Activated T-cell treated with anti-CD3 and anti-CD28 coated beads, Interleukin-2, amount 50 U/mL, for 4 hours (primary cell): ENCODE measurements around the gene MDGA2. TPM values are rescaled to one million over a fixed set of nuclear protein-coding genes. Genes with fewer than 3 reads are reported as not detected.

Source experiments
- ATAC-seq, 2 donors: fragments of 200-7000 bp; cut with Tn5 transposase; one replicate each; pipeline ENCODE4 v1.10.0; 2021
- DNase-seq: peaks from one replicate; pipeline ENCODE4 v3.0.0-alpha.2; 2020
- H3K27me3 Mint-ChIP-seq: one replicate; pipeline ENCODE4 v1.8.0; 2021; ENCODE audit warnings: low read depth, mixed read lengths
- H3K36me3 Mint-ChIP-seq: one replicate; pipeline ENCODE4 v1.8.0; 2022; ENCODE audit warnings: mixed read lengths; ENCODE audit not compliant: insufficient read depth
- H3K4me1 Mint-ChIP-seq: one replicate; pipeline ENCODE4 v1.8.0; 2021; ENCODE audit warnings: low read depth, mixed read lengths
- H3K4me3 Mint-ChIP-seq: one replicate; pipeline ENCODE4 v1.8.0; 2021; ENCODE audit warnings: mild to moderate bottlenecking, moderate library complexity, mixed read lengths
- H3K9me3 Mint-ChIP-seq: one replicate; pipeline ENCODE4 v1.8.0; 2021; ENCODE audit warnings: mixed read lengths
- total RNA-seq, 3 donors: library from RNA; stranded (reverse); gene quantifications; one replicate each; pipeline ENCODE4 v1.2.1, GENCODE V29; 2021

The MDGA2 gene
- total RNA-seq, 3 donors from 2014 or later = not detected

GRCh38 chr14:47057364-47057763 lies 618.0 kb downstream of the MDGA2 start:
- no peak for ATAC-seq
- H3K27me3 Mint-ChIP-seq = no peaks in the 10 kb centered on the region
- no peaks in the 10 kb centered on the region for H3K36me3 Mint-ChIP-seq
- H3K4me1 Mint-ChIP-seq = no peaks in the 10 kb centered on the region
- H3K9me3 Mint-ChIP-seq = peaks cover 15% of the 10 kb centered on the region
- no peak for DNase-seq
- no peak overlapping the region for H3K4me3 Mint-ChIP-seq

- Mint-ChIP-seq H3K4me3 (no peak overlapping the region), H3K9me3 (peaks cover 8% of the 10 kb centered on the region), H3K27me3 (no peaks in the 10 kb centered on the region), H3K4me1 (no peaks in the 10 kb centered on the region), H3K36me3 (no peaks in the 10 kb centered on the region)
- ATAC-seq (no peak), DNase-seq (no peak)
Observed at GRCh38 chr14:47044841-47045240, 630.6 kb downstream of the MDGA2 start.

GRCh38 chr14:47040550-47040949 lies 634.9 kb downstream of the MDGA2 start:
- Mint-ChIP-seq H3K36me3 (no peaks in the 10 kb centered on the region), H3K4me1 (no peaks in the 10 kb centered on the region), H3K9me3 (peaks cover 7% of the 10 kb centered on the region), H3K4me3 (no peak overlapping the region), H3K27me3 (no peaks in the 10 kb centered on the region)
- DNase-seq (no peak), ATAC-seq (no peak)

DNA sequence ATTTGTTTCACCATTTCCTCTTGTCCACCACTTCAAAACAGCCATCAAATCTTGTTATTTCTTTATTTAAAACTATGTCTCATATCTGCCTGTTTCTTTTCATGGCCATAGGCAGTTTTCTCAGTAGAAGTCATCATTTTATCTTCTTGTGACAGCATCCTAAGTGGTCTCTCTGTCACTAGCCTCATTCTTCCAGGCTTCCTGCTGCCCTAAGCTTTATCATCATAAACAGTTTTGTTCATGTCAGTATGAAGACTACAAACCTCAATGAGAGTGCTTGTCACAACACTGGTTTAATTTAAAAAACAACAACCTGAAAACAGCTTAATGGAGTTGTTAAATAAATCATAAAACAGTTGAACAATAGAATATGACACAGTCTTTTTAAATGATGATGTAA lies 636.1 kb downstream of the MDGA2 start:
- H3K4me1 Mint-ChIP-seq = no peaks in the 10 kb centered on the region
- H3K9me3 Mint-ChIP-seq = peaks cover 4% of the 10 kb centered on the region
- ATAC-seq (no peak), DNase-seq (no peak)
- no peaks in the 10 kb centered on the region for H3K27me3 Mint-ChIP-seq
- no peaks in the 10 kb centered on the region for H3K36me3 Mint-ChIP-seq
- H3K4me3 Mint-ChIP-seq = no peak overlapping the region

DNA sequence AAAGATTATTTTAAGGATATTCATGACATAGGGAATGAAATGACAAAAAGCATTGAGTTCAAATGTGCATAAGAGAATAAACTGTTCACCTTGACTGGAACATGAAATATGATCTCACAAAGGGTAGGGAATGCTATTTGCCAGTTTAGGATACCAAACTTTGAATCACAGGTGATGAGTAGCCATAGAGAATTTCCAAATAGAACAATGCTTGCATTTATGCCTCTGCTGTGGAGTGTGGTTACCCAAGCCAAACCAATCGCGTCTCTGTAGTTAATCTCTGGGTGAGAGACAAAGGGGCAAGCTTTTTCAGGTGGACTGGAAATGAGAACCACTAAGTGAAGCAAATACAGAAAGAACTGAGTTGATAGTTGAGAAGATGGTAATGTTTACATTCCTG lies 652.7 kb downstream of the MDGA2 start:
- no peaks in the 10 kb centered on the region for H3K27me3 Mint-ChIP-seq
- H3K9me3 Mint-ChIP-seq = peaks cover 6% of the 10 kb centered on the region
- DNase-seq (no peak), ATAC-seq (no peak)
- no peaks in the 10 kb centered on the region for H3K4me1 Mint-ChIP-seq
- H3K4me3 Mint-ChIP-seq = no peak overlapping the region
- H3K36me3 Mint-ChIP-seq = no peaks in the 10 kb centered on the region

- Mint-ChIP-seq H3K36me3 (no peaks in the 10 kb centered on the region), H3K27me3 (no peaks in the 10 kb centered on the region), H3K9me3 (peaks cover 7% of the 10 kb centered on the region), H3K4me3 (no peak overlapping the region), H3K4me1 (no peaks in the 10 kb centered on the region)
- DNase-seq (no peak), ATAC-seq (no peak)
Observed at GRCh38 chr14:47020500-47020899, 654.9 kb downstream of the MDGA2 start.

GRCh38 chr14:47012533-47013280 lies 662.7 kb downstream of the MDGA2 start:
- ATAC-seq (no peak), DNase-seq (no peak)
- no peaks in the 10 kb centered on the region for H3K27me3 Mint-ChIP-seq
- peaks cover 9% of the 10 kb centered on the region for H3K9me3 Mint-ChIP-seq
- no peaks in the 10 kb centered on the region for H3K36me3 Mint-ChIP-seq
- no peak overlapping the region for H3K4me3 Mint-ChIP-seq
- no peaks in the 10 kb centered on the region for H3K4me1 Mint-ChIP-seq

DNA sequence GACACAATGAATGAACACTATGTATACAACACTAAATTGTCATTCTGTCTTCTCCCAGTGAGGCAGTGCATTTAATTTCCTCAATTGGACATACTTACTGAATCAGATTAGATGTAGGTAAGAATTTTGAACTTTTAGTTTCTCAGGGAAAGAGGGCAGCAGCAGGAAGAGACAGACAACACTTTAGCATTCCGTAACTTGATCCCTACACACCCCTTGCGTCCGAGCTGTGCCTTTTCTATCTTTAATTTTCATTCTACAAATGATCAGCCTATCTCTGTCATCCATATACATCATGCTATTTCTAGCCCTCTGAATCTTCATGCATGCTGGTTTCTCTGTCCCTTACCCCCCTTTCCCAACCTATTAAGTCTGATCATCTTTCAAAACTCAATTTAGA lies 665.8 kb downstream of the MDGA2 start:
- no peak overlapping the region for H3K4me3 Mint-ChIP-seq
- no peaks in the 10 kb centered on the region for H3K36me3 Mint-ChIP-seq
- no peak for ATAC-seq
- H3K27me3 Mint-ChIP-seq = no peaks in the 10 kb centered on the region
- H3K9me3 Mint-ChIP-seq = peaks cover 2% of the 10 kb centered on the region
- DNase-seq = no peak
- H3K4me1 Mint-ChIP-seq = no peaks in the 10 kb centered on the region

GRCh38 chr14:47008732-47009131 lies 666.7 kb downstream of the MDGA2 start:
- no peaks in the 10 kb centered on the region for H3K9me3 Mint-ChIP-seq

DNA sequence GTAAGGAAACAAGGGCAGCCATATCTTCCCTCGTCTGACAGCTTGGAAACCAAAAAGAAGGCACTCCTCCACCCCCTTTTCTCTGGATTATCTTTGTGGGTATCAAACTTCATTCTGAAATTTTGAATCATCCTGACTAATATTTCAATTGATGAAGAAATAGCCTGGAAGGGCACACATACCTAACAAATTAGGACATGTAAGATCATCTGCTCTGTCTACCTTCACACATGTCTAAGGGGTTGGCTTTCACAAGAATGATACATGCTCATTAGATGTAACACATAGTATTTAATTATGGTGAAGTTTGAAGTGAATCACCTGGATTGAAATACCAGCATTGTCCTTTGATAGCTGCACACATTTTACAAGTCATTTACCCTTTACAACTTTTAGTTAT lies 675.7 kb downstream of the MDGA2 start:
- H3K9me3 Mint-ChIP-seq = peaks cover 8% of the 10 kb centered on the region
- no peaks in the 10 kb centered on the region for H3K36me3 Mint-ChIP-seq
- DNase-seq = no peak
- no peak for ATAC-seq
- no peak overlapping the region for H3K4me3 Mint-ChIP-seq
- H3K27me3 Mint-ChIP-seq = no peaks in the 10 kb centered on the region
- no peaks in the 10 kb centered on the region for H3K4me1 Mint-ChIP-seq

More at GRCh38 chr14:47008732-47009131, 666.7 kb downstream of the MDGA2 start:
- DNase-seq (no peak), ATAC-seq (no peak)
- no peaks in the 10 kb centered on the region for H3K36me3 Mint-ChIP-seq
- no peaks in the 10 kb centered on the region for H3K27me3 Mint-ChIP-seq
- no peak overlapping the region for H3K4me3 Mint-ChIP-seq
- no peaks in the 10 kb centered on the region for H3K4me1 Mint-ChIP-seq

DNA sequence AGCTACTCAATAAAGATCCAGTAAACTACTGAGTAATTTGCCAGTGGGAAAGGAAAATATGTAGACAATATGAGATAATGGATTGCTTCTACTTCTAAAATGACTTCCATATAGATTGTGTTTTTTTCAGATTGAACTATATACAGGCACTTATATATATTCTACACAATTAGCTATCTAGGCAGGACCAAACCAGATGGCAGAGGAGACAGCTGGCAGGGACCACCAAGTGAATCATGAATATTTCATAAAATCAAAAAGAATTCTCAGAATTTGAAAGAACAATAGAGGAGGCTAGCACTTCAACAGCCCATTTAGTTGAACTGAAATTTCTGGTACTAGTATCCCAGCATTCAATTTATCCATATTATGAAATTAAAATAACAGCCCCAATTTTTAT lies 685.8 kb downstream of the MDGA2 start:
- no peaks in the 10 kb centered on the region for H3K9me3 Mint-ChIP-seq
- no peaks in the 10 kb centered on the region for H3K27me3 Mint-ChIP-seq
- ATAC-seq (no peak), DNase-seq (no peak)
- no peaks in the 10 kb centered on the region for H3K4me1 Mint-ChIP-seq
- no peaks in the 10 kb centered on the region for H3K36me3 Mint-ChIP-seq
- H3K4me3 Mint-ChIP-seq = no peak overlapping the region

GRCh38 chr14:46988312-46988711 lies 687.1 kb downstream of the MDGA2 start:
- H3K4me3 Mint-ChIP-seq = no peak overlapping the region

GRCh38 chr14:46985529-46986380 lies 689.6 kb downstream of the MDGA2 start:
- Mint-ChIP-seq H3K36me3 (no peaks in the 10 kb centered on the region), H3K4me1 (no peaks in the 10 kb centered on the region), H3K9me3 (no peaks in the 10 kb centered on the region), H3K27me3 (no peaks in the 10 kb centered on the region), H3K4me3 (no peak overlapping the region)
- ATAC-seq = no peak
- no peak for DNase-seq

More at GRCh38 chr14:46988312-46988711, 687.1 kb downstream of the MDGA2 start:
- Mint-ChIP-seq H3K4me1 (no peaks in the 10 kb centered on the region), H3K9me3 (no peaks in the 10 kb centered on the region), H3K36me3 (no peaks in the 10 kb centered on the region), H3K27me3 (no peaks in the 10 kb centered on the region)
- ATAC-seq (no peak), DNase-seq (no peak)

DNA sequence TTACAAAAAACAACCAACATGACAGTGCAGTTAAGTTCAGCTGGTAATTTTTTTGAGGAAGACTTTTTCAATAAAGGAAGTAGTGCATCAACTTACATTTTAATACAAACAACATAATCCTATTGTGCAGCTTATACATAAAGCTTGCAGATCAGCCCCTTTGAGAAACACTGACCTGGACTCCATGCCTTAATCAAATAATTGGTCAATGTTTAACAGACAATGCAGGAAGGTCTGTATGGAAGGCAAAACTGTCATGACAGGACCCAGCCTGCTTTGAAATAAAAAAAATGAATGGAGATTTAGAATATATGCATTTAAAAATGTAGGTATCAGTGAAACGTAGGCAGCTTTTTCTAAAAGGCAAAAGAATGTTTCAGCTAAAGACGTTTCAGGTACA lies 702.1 kb downstream of the MDGA2 start:
- Mint-ChIP-seq H3K27me3 (no peaks in the 10 kb centered on the region), H3K36me3 (no peaks in the 10 kb centered on the region), H3K4me3 (no peak overlapping the region), H3K4me1 (no peaks in the 10 kb centered on the region), H3K9me3 (peaks cover 15% of the 10 kb centered on the region)
- DNase-seq (no peak), ATAC-seq (no peak)

- no peak overlapping the region for H3K4me3 Mint-ChIP-seq
- no peak for DNase-seq
- no peak for ATAC-seq
- H3K36me3 Mint-ChIP-seq = no peaks in the 10 kb centered on the region
- no peaks in the 10 kb centered on the region for H3K4me1 Mint-ChIP-seq
- H3K9me3 Mint-ChIP-seq = peaks cover 11% of the 10 kb centered on the region
- H3K27me3 Mint-ChIP-seq = no peaks in the 10 kb centered on the region
Observed at GRCh38 chr14:46964378-46964777, 711.0 kb downstream of the MDGA2 start.
